IPS-11a (cell line): ENCODE measurements around the gene RFC3.
"Not testable (repeated sequence)": the region's sequence is repeated elsewhere in the genome, so short reads cannot be mapped to it uniquely, and the experiment has no call there.

Experiments used
- H3K4me3 ChIP-seq: one replicate; pipeline ENCODE4 v1.5.1; 2013; ENCODE audit warnings: low read depth, low read length, control low read depth

Gene RFC3

DNA sequence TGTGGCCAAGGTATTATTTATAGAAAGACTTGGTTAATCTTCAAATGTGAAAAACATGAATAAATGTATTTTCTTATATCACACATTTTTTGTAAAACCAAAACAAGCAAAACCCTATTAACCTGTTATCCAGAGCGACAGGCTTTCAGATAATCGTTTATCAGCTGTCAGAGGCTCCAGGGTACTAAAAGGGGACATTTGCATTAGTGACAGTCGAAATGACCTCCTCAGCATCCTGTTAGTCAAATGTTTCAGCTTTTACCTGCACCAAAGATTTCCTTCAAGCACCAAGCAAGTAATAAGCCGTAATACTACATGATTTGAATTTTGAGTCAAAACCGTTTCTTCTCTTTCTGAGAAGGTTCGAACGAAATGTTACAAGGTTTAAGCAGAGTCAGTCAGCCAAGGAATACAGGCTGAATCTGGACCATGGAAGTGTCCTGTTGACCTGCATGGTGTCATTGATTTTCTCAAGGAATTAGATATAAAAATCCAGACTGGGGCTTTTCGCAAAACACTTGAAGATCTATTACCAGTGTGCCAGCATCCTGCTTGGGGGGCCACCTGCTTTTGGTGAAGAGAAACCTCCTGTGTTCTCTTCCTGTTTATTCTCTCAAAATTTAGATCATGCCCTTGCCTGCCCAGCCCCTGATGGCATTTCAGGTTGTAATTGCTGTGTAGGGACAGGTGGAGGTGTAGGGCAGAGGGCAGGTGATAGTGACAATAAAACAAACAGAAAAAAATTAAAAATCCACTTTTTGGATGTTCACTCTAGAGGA is 11.3 kb upstream of the RFC3 start:
- H3K4me3 ChIP-seq: no peak overlapping the region

- not testable (repeated sequence) for H3K4me3 ChIP-seq
Measured at GRCh38 chr13:33812829-33813228, 5.1 kb upstream of the RFC3 start.

DNA sequence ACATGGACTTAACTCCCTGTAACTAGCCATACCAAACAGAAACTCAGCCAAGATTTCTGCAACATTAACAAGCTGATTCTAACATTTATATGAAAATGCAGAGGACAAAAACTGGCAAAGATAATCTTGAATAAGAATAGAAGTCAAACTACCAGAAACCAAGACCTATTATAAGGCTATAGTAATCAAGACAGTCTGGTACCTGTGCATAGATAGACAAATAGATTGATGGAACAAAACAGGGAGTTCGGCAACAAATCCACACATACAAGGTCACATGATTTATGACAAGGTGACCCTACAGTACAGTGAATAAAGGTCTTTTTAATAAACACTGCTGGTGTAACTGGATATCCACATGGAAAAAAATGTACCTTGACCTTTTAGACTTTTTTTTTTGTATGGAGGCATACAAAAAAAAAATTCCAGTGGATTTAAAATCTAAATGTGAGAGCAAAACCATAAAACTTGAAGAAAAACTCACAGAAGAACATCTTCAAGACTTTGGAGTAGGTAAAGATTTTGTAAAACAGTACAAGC is 2.9 kb upstream of the RFC3 start:
- no peak overlapping the region for H3K4me3 ChIP-seq

GRCh38 chr13:33816912-33817311 is 1.0 kb upstream of the RFC3 start:
- H3K4me3 ChIP-seq: no peak overlapping the region

DNA sequence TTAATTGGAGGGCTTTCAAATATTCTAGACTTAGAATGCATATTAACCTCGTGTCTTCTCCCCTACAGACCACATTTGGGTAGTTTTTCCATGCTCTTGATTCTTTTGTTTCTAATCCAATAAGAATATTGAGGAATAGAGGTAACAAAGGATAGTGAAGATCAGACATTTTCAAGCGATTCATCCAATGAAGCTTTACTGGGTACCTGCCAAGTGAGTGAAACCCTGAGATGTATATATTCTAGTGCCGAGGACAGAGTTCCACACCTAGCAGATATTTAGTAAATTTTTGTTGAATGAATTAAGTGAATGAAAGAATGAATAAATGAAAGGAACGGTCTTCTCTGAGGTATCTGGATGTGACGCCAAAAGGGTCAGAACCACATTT is 442 bp upstream of the RFC3 start:
- H3K4me3 ChIP-seq: peak overlapping the region; percentile 96

DNA sequence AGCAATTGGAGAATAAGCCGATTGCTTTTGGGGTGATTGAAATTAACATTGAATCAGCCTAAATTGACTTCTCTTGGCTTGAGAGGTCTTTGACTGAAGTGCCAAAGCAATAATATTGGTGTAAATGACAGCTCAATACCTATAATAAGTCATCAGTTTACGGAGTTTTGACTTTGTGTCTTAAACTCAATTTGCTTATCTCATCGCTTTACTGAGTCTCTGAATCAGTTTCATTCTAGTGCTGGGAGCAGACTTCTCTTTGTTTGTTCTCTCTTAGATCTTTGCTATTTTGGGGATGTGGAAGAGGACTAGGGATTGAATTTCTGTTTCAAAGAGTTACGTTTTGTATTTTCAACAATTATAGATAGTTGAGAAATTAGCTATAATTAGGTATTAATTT is 7.1 kb downstream of the RFC3 start:
- H3K4me3 ChIP-seq: no peak overlapping the region

DNA sequence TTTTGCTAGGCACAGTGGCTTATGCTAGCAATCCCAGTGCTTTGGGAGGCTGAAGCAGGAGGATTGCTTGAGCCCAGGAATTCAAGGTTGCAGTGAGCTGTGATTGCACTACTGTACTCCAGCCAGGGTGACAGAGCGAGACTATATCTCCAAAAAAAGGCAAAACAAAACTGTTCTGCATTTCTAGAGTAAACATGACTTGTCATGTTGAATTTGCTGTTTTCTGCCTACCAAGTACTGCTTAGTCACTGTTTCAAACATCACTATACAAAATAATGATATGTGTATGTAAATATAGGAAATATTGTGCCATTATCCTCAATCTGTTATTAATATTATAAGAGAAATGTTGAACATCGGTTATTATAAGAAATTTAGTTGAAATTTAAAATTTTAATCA is 9.2 kb downstream of the RFC3 start:
- H3K4me3 ChIP-seq: no peak overlapping the region

DNA sequence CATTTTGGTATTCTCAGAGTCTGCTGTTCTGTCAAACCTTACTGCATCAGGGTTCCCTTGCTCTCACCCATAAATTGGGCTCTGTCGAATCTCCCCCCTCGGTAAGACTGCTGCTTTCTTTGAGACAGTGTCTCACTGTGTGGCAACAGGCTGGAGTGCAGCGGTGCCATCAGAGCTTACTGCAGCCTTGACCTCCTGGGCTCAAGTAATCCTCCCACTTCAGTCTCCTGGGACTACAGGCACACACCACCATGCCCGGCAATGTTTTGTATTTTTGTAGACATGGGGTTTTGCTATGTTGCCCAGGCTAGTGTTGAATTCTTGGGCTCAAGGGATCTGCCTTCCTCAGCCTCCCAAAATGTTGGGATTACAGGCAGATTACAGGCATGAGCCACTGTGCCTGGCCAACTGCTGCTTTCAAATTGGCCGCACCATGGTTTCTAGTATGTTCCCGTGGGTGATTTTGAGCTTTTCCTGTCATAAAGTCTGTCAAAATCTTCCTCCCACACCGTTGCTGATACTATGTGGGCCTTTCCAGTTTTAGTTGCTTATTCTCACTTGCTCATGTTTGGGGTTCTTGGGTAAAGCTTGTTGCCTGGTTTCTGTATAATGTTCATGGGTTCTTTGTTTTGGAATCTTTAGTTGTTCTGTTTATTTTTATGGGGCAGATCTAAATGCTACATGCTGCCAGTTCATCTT is 10.6 kb downstream of the RFC3 start:
- no peak overlapping the region for H3K4me3 ChIP-seq

DNA sequence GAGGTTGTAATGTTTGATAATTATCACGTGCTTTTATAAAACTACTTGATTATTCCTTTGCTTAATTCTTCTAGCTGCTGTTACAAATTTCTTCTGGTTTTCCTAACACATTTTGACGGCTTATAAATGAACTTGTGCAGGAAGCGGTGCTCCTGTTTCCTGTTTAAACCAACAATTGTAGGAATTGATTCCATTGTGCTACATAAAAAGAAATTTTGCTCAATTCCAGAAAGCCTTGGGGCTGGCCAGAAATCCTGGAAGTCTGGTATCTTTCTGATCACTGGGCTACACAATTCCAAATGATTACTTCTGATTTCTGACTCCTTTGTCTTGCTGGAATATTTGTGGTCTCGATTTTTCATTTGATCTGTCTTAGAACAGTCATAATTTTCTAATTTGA is 14.9 kb downstream of the RFC3 start:
- no peak overlapping the region for H3K4me3 ChIP-seq

DNA sequence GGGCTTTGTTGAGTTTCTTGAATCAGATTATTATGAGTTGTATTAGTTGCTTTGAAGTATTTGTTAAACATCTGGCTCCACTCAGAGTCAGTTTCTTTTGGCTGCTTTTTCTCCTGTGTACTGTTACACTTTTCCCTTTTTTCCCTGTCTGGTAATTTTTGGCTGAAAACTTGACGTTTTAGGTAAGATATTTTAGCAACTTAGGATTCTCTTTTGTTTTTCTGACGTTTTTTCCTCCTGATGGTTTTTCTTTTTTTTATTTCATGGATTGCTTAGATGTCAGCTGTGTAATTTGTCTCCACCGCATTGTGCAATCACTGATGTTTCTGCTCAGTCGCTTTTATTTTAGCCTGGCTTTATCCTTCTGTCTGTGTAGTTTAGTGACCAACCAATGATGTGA is 20.7 kb downstream of the RFC3 start:
- H3K4me3 ChIP-seq: no peak overlapping the region

DNA sequence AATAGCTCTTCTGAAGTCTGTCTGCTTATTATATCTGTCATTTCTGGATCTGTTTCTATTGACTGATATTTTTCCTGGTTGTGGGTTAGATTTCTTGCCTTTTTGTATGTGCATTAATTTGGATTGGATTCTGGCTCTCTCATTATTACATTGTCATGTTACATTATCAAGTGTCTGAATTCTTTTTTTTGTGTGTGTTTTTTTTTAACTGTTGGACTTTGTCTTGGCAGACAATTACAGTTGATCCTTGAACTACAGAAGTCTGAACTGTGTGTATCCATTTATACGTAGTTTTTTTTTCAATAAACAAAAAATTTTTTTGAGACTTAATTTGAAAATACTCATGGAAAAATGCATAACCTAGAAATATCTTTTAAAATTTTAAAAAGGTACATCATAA is 22.5 kb downstream of the RFC3 start:
- no peak overlapping the region for H3K4me3 ChIP-seq

DNA sequence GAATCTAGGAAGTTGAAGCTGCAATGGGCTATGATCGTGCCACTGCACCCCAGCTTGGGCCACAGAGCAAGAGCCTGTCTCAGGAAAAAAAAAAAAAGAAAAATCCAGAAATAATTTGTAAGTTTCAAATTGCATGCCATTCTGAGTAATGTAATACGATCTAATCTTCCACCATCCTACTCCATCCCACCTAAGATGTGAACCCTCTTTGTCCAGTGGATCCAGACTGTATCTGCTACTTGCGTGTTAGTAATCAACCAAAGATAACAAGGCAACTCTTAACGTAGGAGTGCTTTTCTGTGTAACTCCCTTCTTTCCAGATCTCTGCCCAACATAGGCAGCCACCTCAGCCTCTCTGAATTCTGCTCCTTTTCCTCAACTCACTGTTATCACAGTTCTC is 24.3 kb downstream of the RFC3 start:
- H3K4me3 ChIP-seq: no peak overlapping the region

- no peak overlapping the region for H3K4me3 ChIP-seq
Measured at GRCh38 chr13:33842986-33843385, 25.0 kb downstream of the RFC3 start.

DNA sequence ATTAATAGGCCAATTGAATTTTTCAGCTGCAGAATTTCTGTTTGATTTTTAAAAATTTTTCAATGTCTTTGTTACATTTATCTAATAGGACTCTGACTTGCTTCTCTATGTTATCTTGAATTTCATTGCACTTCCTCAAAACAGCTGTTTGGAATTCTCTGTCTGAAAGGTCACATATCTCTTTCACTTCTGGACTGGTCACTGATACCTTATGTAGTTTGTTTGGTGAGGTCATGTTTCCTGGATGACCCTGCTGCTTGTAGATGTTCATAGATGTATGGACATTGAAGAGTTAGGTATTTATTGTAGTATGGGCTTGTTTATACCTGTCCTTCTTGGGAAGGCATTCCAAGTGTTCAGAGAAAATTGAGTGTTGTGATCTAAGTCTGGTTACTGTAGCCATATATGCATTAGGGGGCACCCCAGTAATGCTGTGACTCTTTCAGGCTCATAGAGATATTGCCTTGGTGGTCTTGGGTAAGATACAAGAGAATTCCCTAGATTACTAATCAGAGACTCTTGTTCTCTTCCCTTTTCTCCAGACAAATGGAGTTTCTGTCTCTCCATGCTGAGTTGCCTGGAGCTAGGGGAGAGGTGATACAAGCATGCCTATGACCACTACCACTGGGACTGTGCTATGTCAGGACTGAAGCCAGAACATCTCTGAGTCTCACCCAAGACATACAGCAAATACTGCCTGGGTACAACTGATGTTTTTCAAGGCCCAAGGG is 27.8 kb downstream of the RFC3 start:
- H3K4me3 ChIP-seq: no peak overlapping the region

- H3K4me3 ChIP-seq: no peak overlapping the region
Measured at GRCh38 chr13:33846303-33847062, 28.5 kb downstream of the RFC3 start.

- no peak overlapping the region for H3K4me3 ChIP-seq
Measured at GRCh38 chr13:33849211-33849610, 31.3 kb downstream of the RFC3 start.

DNA sequence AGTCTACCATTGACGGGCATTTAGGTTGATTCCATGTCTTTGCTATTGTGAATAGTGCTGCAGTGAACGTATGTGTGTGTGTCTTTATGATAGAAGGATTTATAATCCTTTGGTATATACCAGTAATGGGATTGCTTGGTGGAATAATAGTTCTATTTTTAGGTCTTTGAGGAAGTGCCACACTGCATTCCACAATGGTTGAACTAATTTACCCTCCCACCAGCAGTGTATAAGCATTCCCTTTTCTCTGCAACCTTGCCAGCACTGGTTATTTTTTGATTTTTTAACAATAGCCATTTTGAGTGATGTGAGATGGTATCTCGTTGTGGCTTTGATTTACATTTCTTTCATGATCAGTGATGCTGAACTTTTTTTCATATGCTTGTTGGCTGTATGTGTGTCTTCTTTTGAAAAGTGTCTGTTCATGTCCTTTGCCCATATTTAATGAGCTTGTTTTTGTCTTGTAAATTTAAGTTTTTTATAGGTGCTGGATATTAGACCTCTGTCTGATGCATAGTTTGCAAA is 37.5 kb downstream of the RFC3 start:
- H3K4me3 ChIP-seq: no peak overlapping the region

- no peak overlapping the region for H3K4me3 ChIP-seq
Measured at GRCh38 chr13:33859691-33860303, 41.8 kb downstream of the RFC3 start.

DNA sequence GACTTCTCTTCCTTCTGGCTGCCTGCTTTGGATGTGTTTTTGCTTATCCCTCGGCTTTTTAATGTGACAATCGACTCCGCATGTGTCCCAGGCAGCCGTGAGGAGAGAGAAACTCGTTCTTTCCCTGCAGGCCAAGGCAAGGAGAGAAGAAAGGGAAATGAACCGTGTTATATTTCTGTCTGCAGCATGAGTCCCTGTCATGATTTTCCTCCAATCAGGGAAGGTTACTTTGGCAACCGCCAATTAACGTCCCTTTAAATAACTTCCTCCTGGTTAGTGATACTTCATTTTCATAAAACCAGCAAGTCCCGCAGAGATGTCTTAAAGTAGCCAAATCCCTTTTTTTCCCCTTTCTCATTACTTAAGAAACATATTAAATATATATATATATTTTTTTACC is 42.6 kb downstream of the RFC3 start:
- no peak overlapping the region for H3K4me3 ChIP-seq

GRCh38 chr13:33862016-33862415 is 44.1 kb downstream of the RFC3 start:
- no peak overlapping the region for H3K4me3 ChIP-seq
